ENCODE measurements around the gene SLC24A1.
A peak's percentile ranks its signal among the peaks of the same experiment; 100 is the strongest.
"Not testable (repeated sequence)": the region's sequence is repeated elsewhere in the genome, so short reads cannot be mapped to it uniquely, and the experiment has no call there.

The SLC24A1 gene

GRCh38 chr15:65621638-65622037 is at the start of gene SLC24A1:
TSS of gene SLC24A1 (plus strand) at chr15:65621938. CDS start at chr15:65624081, 2,143 bp downstream.
- DNase-seq (ENCODE audit: low read depth): no peak

GRCh38 chr15:65571971-65572370 is 49.8 kb upstream of the SLC24A1 start:
- no peak for DNase-seq (ENCODE audit: low read depth)

GRCh38 chr15:65576664-65577063 is 45.1 kb upstream of the SLC24A1 start:
- peak; percentile 31 for DNase-seq (ENCODE audit: low read depth)

- no peak for DNase-seq (ENCODE audit: low read depth)
These were observed 44.4 kb upstream of the SLC24A1 start for GRCh38 chr15:65577129-65577996.

- no peak for DNase-seq (ENCODE audit: low read depth)
These were observed 42.6 kb upstream of the SLC24A1 start for GRCh38 chr15:65578904-65579728.

- no peak for DNase-seq (ENCODE audit: low read depth)
These were observed 42.0 kb upstream of the SLC24A1 start for GRCh38 chr15:65579762-65580161.

GRCh38 chr15:65580287-65580686 is 41.5 kb upstream of the SLC24A1 start:
- peak; percentile 71 for DNase-seq (ENCODE audit: low read depth)

- no peak for DNase-seq (ENCODE audit: low read depth)
These were observed 38.0 kb upstream of the SLC24A1 start for GRCh38 chr15:65583701-65584100.

- no peak for DNase-seq (ENCODE audit: low read depth)
These were observed 37.5 kb upstream of the SLC24A1 start for GRCh38 chr15:65584241-65584640.

- no peak for DNase-seq (ENCODE audit: low read depth)
These were observed 34.6 kb upstream of the SLC24A1 start for GRCh38 chr15:65587094-65587493.

GRCh38 chr15:65595960-65596359 is 25.8 kb upstream of the SLC24A1 start:
- no peak for DNase-seq (ENCODE audit: low read depth)

- no peak for DNase-seq (ENCODE audit: low read depth)
These were observed 23.3 kb upstream of the SLC24A1 start for GRCh38 chr15:65598468-65598867.

- no peak for DNase-seq (ENCODE audit: low read depth)
These were observed 22.1 kb upstream of the SLC24A1 start for GRCh38 chr15:65599677-65600076.

GRCh38 chr15:65603134-65603533 is 18.6 kb upstream of the SLC24A1 start:
- DNase-seq (ENCODE audit: low read depth): no peak

GRCh38 chr15:65603559-65603958 is 18.2 kb upstream of the SLC24A1 start:
- DNase-seq (ENCODE audit: low read depth): no peak

GRCh38 chr15:65610871-65611718 is 10.6 kb upstream of the SLC24A1 start, which contains the start of gene INTS14:
TSS of gene INTS14 (minus strand) at chr15:65611131. CDS start at chr15:65607380, 3,751 bp downstream.
- DNase-seq (ENCODE audit: low read depth): peak; percentile 79

GRCh38 chr15:65611888-65612615 is 9.7 kb upstream of the SLC24A1 start:
- DNase-seq (ENCODE audit: low read depth): no peak

- DNase-seq (ENCODE audit: low read depth): no peak
These were observed 9.2 kb upstream of the SLC24A1 start for GRCh38 chr15:65612616-65612946.

- no peak for DNase-seq (ENCODE audit: low read depth)
These were observed 8.6 kb upstream of the SLC24A1 start for GRCh38 chr15:65612949-65613744.

GRCh38 chr15:65615887-65616286 is 5.9 kb upstream of the SLC24A1 start:
- not testable (repeated sequence) for DNase-seq (ENCODE audit: low read depth)
